Heart left ventricle (tissue), 13 donors: Measurements from ENCODE around the gene HHAT.

Experiments used
- CTCF ChIP-seq, 12 donors: fragments of 200-600 bp; sonication (generic) in 4 of 12; IDR thresholded peaks; one replicate each; pipeline versions ENCODE4 v1.5.0 to v1.8.0; 2018 to 2022; ENCODE audit warnings: antibody characterized with exemption in 12 of 12, mild to moderate bottlenecking in 5 of 12
- POLR2A ChIP-seq, 2 donors: fragments of 450-650 bp; IDR thresholded peaks; one replicate each; pipeline ENCODE4 v1.6.1; 2017; ENCODE audit warnings: antibody characterized with exemption in 2 of 2, mild to moderate bottlenecking in 2 of 2, moderate library complexity in 2 of 2
- donor health status: ischemic (EF 13 %, LVEDD 7.1; RV severe dilation, severe dysfunction).
- donor health status: DM: no; HTN: yes; CAD: no.
- donor health status: DM: no; HTN: no; CAD: no.
- donor health status: ischemic (EF 25% LVEDD 6.9; RV normal size, moderate dysfunction).
- donor health status: ischemic (EF 25% LVEDD 5.7; RV mildly dilated, moderate dysfunction).
- donor health status: ischemic (EF 35%, LVEDD 5.7; RV mildly dilated, moderate dysfunction).
- donor health status: nonischemic (EF 11% LVEDD 7.7; RV severe dilation, severe dysfunction).
- donor health status: DM: yes; HTN: yes; CAD: no.
- donor health status: PGD.
- donor health status: ischemic (EF 29% LVEDD 5.4; RV normal size, mild dysfunction).
- donor health status: nonischemic (EF 23%, LVEDD 6.1; RV moderate dilation, normal function).

- no peak for TF ChIP-seq CTCF (IDR thresholded peaks at IDR 0.05)
- no peak for TF ChIP-seq POLR2A (IDR thresholded peaks at IDR 0.05)
Observed at GRCh38 chr1:210321552-210321951, 7.2 kb upstream of the HHAT start.
